HFF-Myc (cell line): ENCODE data around the gene MCC.

ENCODE experiments used
- DNase-seq: peaks from one replicate; pipeline ENCODE4 v3.0.0-alpha.2; 2011; ENCODE audit warnings: low read depth; ENCODE audit errors: extremely low read depth
- H3K4me3 ChIP-seq: replicated peaks from 2 replicates; pipeline ENCODE4 v1.5.1; 2011; ENCODE audit warnings: low read depth, mild to moderate bottlenecking, control low read depth, low read length
- CTCF ChIP-seq: IDR thresholded peaks from 2 replicates; pipeline ENCODE4 v1.5.1; 2012; ENCODE audit warnings: mild to moderate bottlenecking, low read depth, low read length, control low read depth; ENCODE audit errors: missing control alignments

Gene MCC

GRCh38 chr5:113371721-113372196, 116.5 kb downstream of the MCC start:
- no peak for TF ChIP-seq CTCF
- DNase-seq = no peak
- H3K4me3 ChIP-seq = no peak overlapping the region

- no peak overlapping the region for H3K4me3 ChIP-seq
- TF ChIP-seq CTCF = no peak
- no peak for DNase-seq
These were observed 120.7 kb downstream of the MCC start for GRCh38 chr5:113367586-113367985.

- H3K4me3 ChIP-seq = no peak overlapping the region
- no peak for DNase-seq
- TF ChIP-seq CTCF = no peak
These were observed 123.8 kb downstream of the MCC start for GRCh38 chr5:113364466-113364865.

GRCh38 chr5:113361701-113362100, 126.6 kb downstream of the MCC start:
- H3K4me3 ChIP-seq = no peak overlapping the region
- DNase-seq = no peak
- TF ChIP-seq CTCF = no peak

DNA sequence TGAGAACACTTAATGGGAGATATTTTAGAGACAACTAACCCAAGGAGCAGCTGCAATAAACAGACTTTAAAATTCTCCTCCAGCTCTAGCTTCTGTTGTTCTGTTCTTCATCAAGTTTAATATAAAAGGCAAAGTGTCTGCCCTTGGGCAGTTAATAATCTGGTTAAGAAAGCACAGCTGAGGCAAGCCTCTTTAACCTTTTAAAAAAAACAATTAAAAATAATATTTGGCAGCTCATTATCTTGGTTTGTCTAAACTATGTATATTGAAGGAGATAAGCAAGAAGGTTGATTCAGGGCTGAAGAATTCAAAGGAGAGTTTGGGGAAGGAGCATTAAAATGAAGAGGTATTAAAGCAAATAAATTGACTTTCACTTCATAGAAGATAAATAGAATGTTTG, 128.8 kb downstream of the MCC start:
- no peak for TF ChIP-seq CTCF
- no peak for DNase-seq
- H3K4me3 ChIP-seq = no peak overlapping the region

- H3K4me3 ChIP-seq = no peak overlapping the region
- no peak for TF ChIP-seq CTCF
- DNase-seq = no peak
These were observed 129.6 kb downstream of the MCC start for GRCh38 chr5:113358696-113359095.
